GM12892 (cell line): ENCODE measurements around the gene RTN4.

ENCODE experiments used
- POLR2A ChIP-seq: IDR thresholded peaks from 2 replicates; pipeline ENCODE4 v1.6.1; 2011; ENCODE audit warnings: low read depth, low read length, control low read depth
- POLR2AphosphoS5 ChIP-seq: IDR thresholded peaks from 2 replicates; pipeline ENCODE4 v1.6.1; 2011; ENCODE audit warnings: low read depth, low read length, control low read depth

DNA sequence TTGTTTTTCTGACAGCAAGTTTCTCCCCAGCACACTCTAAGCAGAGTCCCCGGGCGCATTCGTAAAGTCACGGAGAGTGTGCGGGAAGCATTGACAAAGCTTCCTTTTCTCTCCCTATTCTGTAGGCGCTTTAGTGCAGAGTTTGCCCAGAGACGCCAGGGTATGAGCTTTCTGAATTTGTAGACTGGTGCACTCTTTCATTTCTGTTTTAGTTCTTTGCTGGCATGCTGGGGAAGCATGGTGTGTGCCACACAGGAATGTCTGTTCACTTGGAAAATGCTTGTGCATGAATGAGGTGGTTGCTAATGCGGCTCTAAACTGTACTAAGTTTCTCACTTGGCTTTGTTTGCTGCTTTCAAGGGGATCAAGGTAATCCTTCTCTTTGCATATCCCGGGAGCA, 102.6 kb downstream of the RTN4 start:
- TF ChIP-seq POLR2AphosphoS5, result no peak
- TF ChIP-seq POLR2A, result no peak
